ENCODE data around the gene UIMC1. TPM values are rescaled to one million over a fixed set of nuclear protein-coding genes. Genes with fewer than 3 reads are reported as not detected.

The UIMC1 gene
- total RNA-seq, 1 experiment from 2014 or later: 38.4 TPM

- H3K79me2 ChIP-seq (ENCODE audit: insufficient read depth, low read length): no peaks in the 10 kb centered on the region
- ChIA-PET CTCF (no interaction called here), POLR2A (no interaction called here), RAD21 (ENCODE audit: low non-redundant PET in 1 of 2, low total read pairs in 2 of 2, uncharacterized antibody in 2 of 2, unreplicated experiment in 2 of 2) (no interaction called here)
- intact Hi-C loops (cut with micrococcal nuclease): no loop called here
- no peaks in the 10 kb centered on the region for H3K9me3 ChIP-seq (ENCODE audit: control insufficient read depth in 1 of 2, insufficient read depth in 1 of 2, low read depth in 1 of 2, low read length in 2 of 2)
- no TSS peak for BruUV-seq (replicated peaks)
- H3K4me3 ChIP-seq (replicated peaks in 1 of 2; ENCODE audit: low read depth in 1 of 2, low read length in 2 of 2): no peak overlapping the region
- H3K27ac ChIP-seq (ENCODE audit: low read depth, low read length): no peak overlapping the region
- H3K27me3 ChIP-seq (ENCODE audit: insufficient read depth, low read length): no peaks in the 10 kb centered on the region
- no peak overlapping the region for H3K4me2 ChIP-seq (ENCODE audit: low read length)
- H3K9me2 ChIP-seq (ENCODE audit: insufficient read depth): no peaks in the 10 kb centered on the region
- H4K20me1 ChIP-seq (ENCODE audit: insufficient read depth): no peaks in the 10 kb centered on the region
- H3K36me3 ChIP-seq (ENCODE audit: control insufficient read depth in 1 of 2, insufficient read depth in 2 of 2, low read length in 2 of 2): no peaks in the 10 kb centered on the region
- no peak overlapping the region for H2AFZ ChIP-seq (ENCODE audit: low read depth, low read length, poor library complexity, severe bottlenecking)
- ATAC-seq (no peak), DNase-seq (ENCODE audit: low read depth, low spot score) (no peak)
- TF ChIP-seq, protein P1, sequence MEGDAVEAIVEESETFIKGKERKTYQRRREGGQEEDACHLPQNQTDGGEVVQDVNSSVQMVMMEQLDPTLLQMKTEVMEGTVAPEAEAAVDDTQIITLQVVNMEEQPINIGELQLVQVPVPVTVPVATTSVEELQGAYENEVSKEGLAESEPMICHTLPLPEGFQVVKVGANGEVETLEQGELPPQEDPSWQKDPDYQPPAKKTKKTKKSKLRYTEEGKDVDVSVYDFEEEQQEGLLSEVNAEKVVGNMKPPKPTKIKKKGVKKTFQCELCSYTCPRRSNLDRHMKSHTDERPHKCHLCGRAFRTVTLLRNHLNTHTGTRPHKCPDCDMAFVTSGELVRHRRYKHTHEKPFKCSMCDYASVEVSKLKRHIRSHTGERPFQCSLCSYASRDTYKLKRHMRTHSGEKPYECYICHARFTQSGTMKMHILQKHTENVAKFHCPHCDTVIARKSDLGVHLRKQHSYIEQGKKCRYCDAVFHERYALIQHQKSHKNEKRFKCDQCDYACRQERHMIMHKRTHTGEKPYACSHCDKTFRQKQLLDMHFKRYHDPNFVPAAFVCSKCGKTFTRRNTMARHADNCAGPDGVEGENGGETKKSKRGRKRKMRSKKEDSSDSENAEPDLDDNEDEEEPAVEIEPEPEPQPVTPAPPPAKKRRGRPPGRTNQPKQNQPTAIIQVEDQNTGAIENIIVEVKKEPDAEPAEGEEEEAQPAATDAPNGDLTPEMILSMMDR (IDR thresholded peaks at IDR 0.05 in 2 of 3, conservative IDR thresholded peaks at IDR 0.05 in 1 of 3; ENCODE audit: borderline replicate concordance in 1 of 3, insufficient read depth in 1 of 3, low read depth in 2 of 3, low read length in 2 of 3): no peak
- TF ChIP-seq CBX3 (IDR thresholded peaks at IDR 0.05; ENCODE audit: low read depth) (no peak), SRF (IDR thresholded peaks at IDR 0.05; ENCODE audit: low read depth) (no peak), EZH2 (IDR thresholded peaks at IDR 0.05) (no peak), POLR2AphosphoS5 (IDR thresholded peaks at IDR 0.05; ENCODE audit: low read depth, low read length) (no peak), POLR2A (IDR thresholded peaks at IDR 0.05; ENCODE audit: borderline replicate concordance, extremely low read depth, insufficient read depth, insufficient read length) (no peak), TCF7L2 (IDR thresholded peaks at IDR 0.05; ENCODE audit: borderline replicate concordance, extremely low read depth, insufficient read depth, insufficient read length) (no peak), FOSL1 (IDR thresholded peaks at IDR 0.05; ENCODE audit: low read depth) (no peak), REST (IDR thresholded peaks at IDR 0.05; ENCODE audit: low read depth) (no peak), ZFX (IDR thresholded peaks at IDR 0.05) (no peak), SIN3A (IDR thresholded peaks at IDR 0.05; ENCODE audit: low read depth) (no peak), CEBPB (IDR thresholded peaks at IDR 0.05; ENCODE audit: low read depth) (no peak), EZH2phosphoT487 (IDR thresholded peaks at IDR 0.05; ENCODE audit: borderline replicate concordance) (no peak), YY1 (IDR thresholded peaks at IDR 0.05; ENCODE audit: extremely low read depth, insufficient replicate concordance, low read depth, low read length) (no peak)
- TF ChIP-seq, protein P2, sequence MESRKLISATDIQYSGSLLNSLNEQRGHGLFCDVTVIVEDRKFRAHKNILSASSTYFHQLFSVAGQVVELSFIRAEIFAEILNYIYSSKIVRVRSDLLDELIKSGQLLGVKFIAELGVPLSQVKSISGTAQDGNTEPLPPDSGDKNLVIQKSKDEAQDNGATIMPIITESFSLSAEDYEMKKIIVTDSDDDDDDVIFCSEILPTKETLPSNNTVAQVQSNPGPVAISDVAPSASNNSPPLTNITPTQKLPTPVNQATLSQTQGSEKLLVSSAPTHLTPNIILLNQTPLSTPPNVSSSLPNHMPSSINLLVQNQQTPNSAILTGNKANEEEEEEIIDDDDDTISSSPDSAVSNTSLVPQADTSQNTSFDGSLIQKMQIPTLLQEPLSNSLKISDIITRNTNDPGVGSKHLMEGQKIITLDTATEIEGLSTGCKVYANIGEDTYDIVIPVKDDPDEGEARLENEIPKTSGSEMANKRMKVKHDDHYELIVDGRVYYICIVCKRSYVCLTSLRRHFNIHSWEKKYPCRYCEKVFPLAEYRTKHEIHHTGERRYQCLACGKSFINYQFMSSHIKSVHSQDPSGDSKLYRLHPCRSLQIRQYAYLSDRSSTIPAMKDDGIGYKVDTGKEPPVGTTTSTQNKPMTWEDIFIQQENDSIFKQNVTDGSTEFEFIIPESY (IDR thresholded peaks at IDR 0.05; ENCODE audit: extremely low read depth, insufficient replicate concordance, low read length): no peak
- TF ChIP-seq, protein P3, sequence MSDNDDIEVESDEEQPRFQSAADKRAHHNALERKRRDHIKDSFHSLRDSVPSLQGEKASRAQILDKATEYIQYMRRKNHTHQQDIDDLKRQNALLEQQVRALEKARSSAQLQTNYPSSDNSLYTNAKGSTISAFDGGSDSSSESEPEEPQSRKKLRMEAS (IDR thresholded peaks at IDR 0.05): no peak
- no peak overlapping the region for H3K9ac ChIP-seq (ENCODE audit: low read length)
- H3K4me1 ChIP-seq (ENCODE audit: control insufficient read depth in 1 of 2, insufficient read depth in 2 of 2, low read length in 2 of 2): no peaks in the 10 kb centered on the region
These were observed 113.9 kb downstream of the UIMC1 start for GRCh38 chr5:176892663-176893062.

Measured in HCT116 (cell line).